ENCODE measurements around the gene FAM107B.

The FAM107B gene

DNA sequence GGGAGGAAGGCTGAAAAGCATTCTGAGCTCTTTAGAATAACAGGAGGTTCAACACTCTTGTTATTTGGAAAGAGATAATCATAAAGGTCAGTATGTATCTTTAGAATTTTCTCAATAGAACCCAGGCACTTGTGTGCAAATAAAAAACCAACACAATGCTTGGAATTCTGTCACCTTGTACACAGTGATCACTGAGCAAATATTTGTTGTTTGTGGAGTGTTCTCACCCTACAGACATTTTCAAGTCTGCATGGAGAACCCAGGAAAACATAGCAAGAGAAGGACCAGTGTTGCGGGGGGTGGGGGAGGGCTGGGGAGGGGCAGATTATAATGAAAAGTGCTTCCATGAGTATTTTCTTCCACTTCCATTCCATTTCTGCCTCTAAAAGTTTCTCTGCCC, 87.4 kb downstream of the FAM107B start:
- TF ChIP-seq CTCF (IDR thresholded peaks at IDR 0.05): no peak
- Histone ChIP-seq H3K27me3 (ENCODE audit: control insufficient read depth, insufficient read depth, low read length) (no peaks in the 10 kb centered on the region), H3K27ac (peak overlapping the region; percentile 36), H3K4me3 (ENCODE audit: low read depth, low read length) (no peak overlapping the region), H3K9me3 (ENCODE audit: control insufficient read depth, low read length) (no peaks in the 10 kb centered on the region), H3K4me1 (peaks cover 9% of the 10 kb centered on the region), H2AFZ (peak overlapping the region; percentile 47), H3K79me2 (no peaks in the 10 kb centered on the region), H3K36me3 (ENCODE audit: control insufficient read depth, insufficient read depth, low read length) (no peaks in the 10 kb centered on the region), H3K4me2 (ENCODE audit: low read length) (no peak overlapping the region), H3K9ac (no peak overlapping the region)

GRCh38 chr10:14686356-14686755, 88.3 kb downstream of the FAM107B start:
- Histone ChIP-seq H3K9ac (no peak overlapping the region), H3K27me3 (ENCODE audit: control insufficient read depth, insufficient read depth, low read length) (no peaks in the 10 kb centered on the region), H3K9me3 (ENCODE audit: control insufficient read depth, low read length) (no peaks in the 10 kb centered on the region), H3K4me1 (peaks cover 9% of the 10 kb centered on the region), H3K27ac (peak overlapping the region; percentile 36), H3K79me2 (no peaks in the 10 kb centered on the region), H3K4me3 (ENCODE audit: low read depth, low read length) (no peak overlapping the region), H2AFZ (peak overlapping the region; percentile 47), H3K36me3 (ENCODE audit: control insufficient read depth, insufficient read depth, low read length) (no peaks in the 10 kb centered on the region), H3K4me2 (ENCODE audit: low read length) (peak overlapping the region; percentile 5)
- TF ChIP-seq CTCF (IDR thresholded peaks at IDR 0.05): no peak

DNA sequence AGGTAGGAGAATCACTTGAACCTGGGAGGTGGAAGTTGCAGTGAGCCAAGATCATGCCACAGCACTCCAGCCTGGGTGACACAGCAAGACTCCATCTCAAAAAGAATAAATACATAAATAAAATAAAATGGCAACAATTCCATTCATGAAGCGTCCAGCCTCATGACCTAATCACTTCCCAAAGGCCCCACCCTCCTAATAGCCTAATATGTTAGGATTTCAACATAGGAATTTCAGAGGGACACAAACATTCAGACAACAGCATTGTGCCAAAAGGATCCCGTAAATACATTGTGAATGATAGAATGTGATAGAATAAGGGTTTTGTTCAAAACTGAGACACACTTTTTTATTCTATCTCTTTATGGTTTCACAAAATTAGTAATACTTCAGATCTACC, 90.3 kb downstream of the FAM107B start:
- Histone ChIP-seq H3K79me2 (no peaks in the 10 kb centered on the region), H3K9me3 (ENCODE audit: control insufficient read depth, low read length) (no peaks in the 10 kb centered on the region), H3K9ac (no peak overlapping the region), H3K27ac (no peak overlapping the region), H2AFZ (no peak overlapping the region), H3K4me1 (peaks cover 9% of the 10 kb centered on the region), H3K4me3 (ENCODE audit: low read depth, low read length) (no peak overlapping the region), H3K4me2 (ENCODE audit: low read length) (no peak overlapping the region), H3K36me3 (ENCODE audit: control insufficient read depth, insufficient read depth, low read length) (no peaks in the 10 kb centered on the region), H3K27me3 (ENCODE audit: control insufficient read depth, insufficient read depth, low read length) (no peaks in the 10 kb centered on the region)
- TF ChIP-seq CTCF (IDR thresholded peaks at IDR 0.05): no peak

GRCh38 chr10:14683256-14683655, 91.4 kb downstream of the FAM107B start:
- Histone ChIP-seq H3K4me3 (ENCODE audit: low read depth, low read length) (no peak overlapping the region), H3K9ac (no peak overlapping the region), H3K4me1 (peaks cover 9% of the 10 kb centered on the region), H2AFZ (no peak overlapping the region), H3K9me3 (ENCODE audit: control insufficient read depth, low read length) (no peaks in the 10 kb centered on the region), H3K4me2 (ENCODE audit: low read length) (no peak overlapping the region), H3K79me2 (no peaks in the 10 kb centered on the region), H3K27me3 (ENCODE audit: control insufficient read depth, insufficient read depth, low read length) (no peaks in the 10 kb centered on the region), H3K27ac (no peak overlapping the region), H3K36me3 (ENCODE audit: control insufficient read depth, insufficient read depth, low read length) (no peaks in the 10 kb centered on the region)
- no peak for TF ChIP-seq CTCF (IDR thresholded peaks at IDR 0.05)

- Histone ChIP-seq H3K36me3 (ENCODE audit: control insufficient read depth, insufficient read depth, low read length) (no peaks in the 10 kb centered on the region), H3K9me3 (ENCODE audit: control insufficient read depth, low read length) (no peaks in the 10 kb centered on the region), H2AFZ (no peak overlapping the region), H3K4me1 (peaks cover 9% of the 10 kb centered on the region), H3K79me2 (no peaks in the 10 kb centered on the region), H3K27me3 (ENCODE audit: control insufficient read depth, insufficient read depth, low read length) (no peaks in the 10 kb centered on the region), H3K9ac (no peak overlapping the region), H3K4me3 (ENCODE audit: low read depth, low read length) (no peak overlapping the region), H3K27ac (no peak overlapping the region), H3K4me2 (ENCODE audit: low read length) (no peak overlapping the region)
- TF ChIP-seq CTCF (IDR thresholded peaks at IDR 0.05): no peak
Measured at GRCh38 chr10:14681802-14682201, 92.9 kb downstream of the FAM107B start.

Measured in parathyroid adenoma (tissue), 2 donors.